ENCODE data around the gene RAD9A. TPM values are rescaled to one million over a fixed set of nuclear protein-coding genes. Genes with fewer than 3 reads are reported as not detected.

Gene RAD9A
- total and polyA plus RNA-seq, 5 experiments from 2014 or later, result 6.5 to 58.1 (median 9.4) TPM

DNA sequence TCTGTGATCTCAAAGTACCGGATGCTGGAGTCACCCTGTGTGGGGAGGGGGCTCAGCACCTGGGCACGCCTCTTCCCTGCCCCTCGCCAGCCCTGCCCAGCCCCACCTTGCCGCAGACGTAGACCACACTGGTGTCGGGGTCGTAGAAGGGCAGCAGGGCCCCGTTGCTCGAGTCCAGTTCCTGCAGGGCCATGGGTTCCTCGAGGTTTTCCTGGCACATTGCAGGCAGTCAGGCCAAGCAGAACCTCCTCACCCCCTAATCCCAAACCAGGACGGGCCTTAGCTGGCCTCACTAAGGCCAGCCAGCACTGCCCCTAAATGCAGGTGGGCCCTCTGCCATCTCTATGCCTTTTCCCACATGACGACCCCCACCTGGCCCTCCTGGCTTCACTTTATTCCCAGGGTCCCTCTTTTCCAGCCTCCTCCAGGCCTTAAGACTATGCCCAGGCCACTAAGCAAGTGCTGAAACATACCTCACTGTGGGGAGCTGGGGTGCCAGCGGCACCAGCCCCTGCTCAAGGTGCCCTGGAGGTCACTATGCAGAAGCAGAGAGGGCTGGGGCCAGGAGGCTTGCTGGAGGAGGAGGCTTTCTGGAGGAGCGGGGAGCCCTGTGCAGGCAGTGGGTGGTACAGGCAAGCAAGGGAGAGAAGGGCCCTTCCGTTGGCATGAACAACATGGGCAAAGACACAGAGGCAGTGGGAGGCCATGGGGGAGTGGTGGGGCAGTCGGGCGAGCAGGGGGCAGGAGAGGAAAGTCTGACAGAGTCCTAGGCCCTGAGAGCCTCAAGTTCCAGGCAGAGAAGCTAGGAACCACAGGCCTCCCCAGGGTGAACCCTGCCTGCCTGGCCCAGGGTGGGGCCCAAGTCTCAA is 48.7 kb downstream of the RAD9A start:
- ATAC-seq (no peak), DNase-seq (peak in 3 of 10 donors; percentile 21 to 32 (median 27))
- peak overlapping the region; percentile 91 to 97 (median 94) for H3K27ac Mint-ChIP-seq
- no peaks in the 10 kb centered on the region for H3K27me3 Mint-ChIP-seq
- peaks cover 35 to 81% (median 70%) of the 10 kb centered on the region in 4 donors for H3K4me1 Mint-ChIP-seq
- H3K9me3 Mint-ChIP-seq, result no peaks in the 10 kb centered on the region
- H3K4me3 Mint-ChIP-seq, result peak overlapping the region; percentile 79 to 100 (median 96)
- POLR2A ChIA-PET, result interaction anchor here (0.9 to 31.8 kb wide), 8 partner anchors 8 to 90 kb away, joined by 3 to 2390 read pairs (median 10); partner anchors contain the start of genes AIP, CABP4, CARNS1 and CORO1B
- peaks cover 0 to 10% (median 4%) of the 10 kb centered on the region in 3 donors for H3K36me3 Mint-ChIP-seq

DNA sequence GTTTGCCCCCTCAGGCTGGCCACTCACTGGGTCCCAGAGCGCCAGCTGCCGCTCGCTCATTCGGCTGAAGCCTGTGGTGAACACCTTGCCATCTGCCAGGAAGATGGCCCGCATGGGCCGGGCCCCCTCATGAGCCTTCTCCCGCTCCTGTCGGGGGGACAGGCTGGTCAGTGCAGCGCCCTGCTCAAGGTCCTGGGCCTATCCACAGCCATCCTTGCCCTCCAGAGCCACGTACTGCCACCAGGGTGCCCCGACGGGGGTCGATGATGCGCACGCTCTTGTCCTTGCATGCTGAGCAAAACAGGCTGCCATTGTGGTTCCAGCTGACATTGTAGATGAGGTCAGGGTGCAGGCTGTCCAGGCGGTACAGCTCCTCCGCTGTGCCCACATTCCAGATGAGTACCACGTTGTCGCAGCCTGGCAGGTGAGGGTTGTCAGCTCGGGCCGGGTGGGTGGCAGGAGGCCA is 49.3 kb downstream of the RAD9A start:
- POLR2A ChIA-PET, result interaction anchor here (0.9 to 31.8 kb wide), 8 partner anchors 9 to 91 kb away, joined by 3 to 2390 read pairs (median 10); partner anchors contain the start of genes AIP, CABP4, CARNS1 and CORO1B
- Mint-ChIP-seq H3K4me1 (peaks cover 39 to 81% (median 73%) of the 10 kb centered on the region in 4 donors), H3K27me3 (no peaks in the 10 kb centered on the region), H3K27ac (peak overlapping the region; percentile 74 to 97 (median 94)), H3K4me3 (peak overlapping the region in 9 of 10 donors; percentile 16 to 96 (median 49)), H3K9me3 (no peaks in the 10 kb centered on the region), H3K36me3 (peaks cover 0 to 9% (median 4%) of the 10 kb centered on the region in 3 donors)
- DNase-seq (peak in 2 of 10 donors; percentile 37 to 42), ATAC-seq (no peak)

DNA sequence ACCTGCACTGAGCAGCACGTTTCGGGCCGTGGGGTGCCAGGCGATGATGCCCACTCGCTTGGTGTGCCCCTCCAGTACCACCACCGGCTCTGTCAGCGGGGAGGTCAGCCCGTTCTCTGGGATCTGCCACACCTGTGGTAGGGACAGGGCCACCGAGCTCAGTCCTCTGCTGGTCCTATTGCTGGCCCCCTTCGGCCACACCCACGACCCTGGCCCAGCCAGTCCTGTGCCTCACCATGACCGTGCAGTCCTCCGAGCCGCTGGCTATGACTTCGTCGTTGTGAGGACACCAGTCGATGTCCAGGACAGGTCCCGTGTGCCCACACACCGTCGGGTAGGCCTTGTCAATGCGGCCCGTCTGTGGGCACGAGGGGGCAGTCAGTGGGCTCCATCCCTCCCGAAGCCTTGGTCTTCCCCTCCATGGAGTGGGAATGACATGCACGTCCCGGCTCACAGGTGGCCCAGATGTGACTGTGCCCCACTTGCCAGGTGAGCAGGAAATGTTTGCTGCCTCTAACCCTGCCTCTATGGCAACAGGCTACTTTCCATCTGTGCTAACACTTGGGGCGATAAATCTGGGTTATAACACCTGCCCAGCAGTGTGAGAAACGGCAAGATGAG is 50.1 kb downstream of the RAD9A start:
- ATAC-seq, result peak; percentile 5 to 38
- H3K4me1 Mint-ChIP-seq, result peaks cover 38 to 81% (median 74%) of the 10 kb centered on the region in 4 donors
- H3K9me3 Mint-ChIP-seq, result no peaks in the 10 kb centered on the region
- H3K27ac Mint-ChIP-seq, result peak overlapping the region; percentile 90 to 97 (median 92)
- POLR2A ChIA-PET, result interaction anchor here (0.9 to 31.8 kb wide), 8 partner anchors 10 to 92 kb away, joined by 3 to 2390 read pairs (median 10); partner anchors contain the start of genes AIP, CABP4, CARNS1 and CORO1B
- peak in 2 of 10 donors; percentile 57 to 63 for DNase-seq
- no peaks in the 10 kb centered on the region for H3K27me3 Mint-ChIP-seq
- peaks cover 0 to 3% (median 0%) of the 10 kb centered on the region in 3 donors for H3K36me3 Mint-ChIP-seq
- H3K4me3 Mint-ChIP-seq, result peak overlapping the region; percentile 50 to 96 (median 68)

DNA sequence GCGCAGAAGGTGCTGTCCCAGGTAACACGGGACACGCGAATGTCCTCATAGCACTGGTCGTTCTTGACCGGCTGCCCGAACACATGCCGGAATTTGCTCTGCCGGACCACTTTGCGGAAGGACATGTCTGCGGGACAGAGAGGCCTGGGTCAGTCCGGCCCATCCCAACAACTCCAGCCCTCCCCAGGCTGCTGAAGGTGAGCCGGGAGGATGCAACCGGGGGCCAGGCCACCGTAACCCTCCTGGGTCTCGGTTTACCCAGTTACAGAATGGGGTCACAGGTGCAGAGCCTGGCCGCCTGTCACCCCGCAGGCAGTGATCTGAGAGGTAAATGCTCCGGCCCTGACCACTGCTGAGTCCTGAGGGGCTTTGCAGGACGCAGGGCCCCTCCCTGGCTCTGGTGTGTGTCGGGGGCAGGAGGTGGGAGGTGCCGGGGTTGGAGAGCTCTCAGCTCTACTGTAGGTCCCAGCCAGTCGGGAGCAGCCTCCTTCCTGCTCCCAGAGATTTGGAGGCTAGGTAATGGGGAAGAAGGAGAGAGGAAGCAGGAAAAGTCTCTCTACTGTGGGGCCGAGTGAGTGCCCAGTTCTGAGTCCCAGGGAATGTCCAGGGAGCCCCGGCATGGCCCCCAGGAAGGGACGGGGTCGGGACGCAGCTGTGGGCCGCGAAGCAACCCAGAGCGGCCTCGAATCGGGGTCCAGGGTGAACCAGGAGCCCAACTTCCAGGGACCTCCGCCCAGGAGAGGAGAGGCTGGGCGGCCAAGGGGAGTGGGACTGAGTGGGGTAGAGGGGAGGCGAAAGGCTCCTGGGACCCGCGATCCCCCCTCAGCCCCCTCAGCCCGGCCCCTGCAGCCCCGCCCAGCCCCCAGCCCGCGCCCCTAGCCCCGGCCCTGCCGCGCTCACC is 51.0 kb downstream of the RAD9A start:
- no peaks in the 10 kb centered on the region for H3K27me3 Mint-ChIP-seq
- peak overlapping the region; percentile 59 to 83 (median 74) for H3K4me3 Mint-ChIP-seq
- no peaks in the 10 kb centered on the region for H3K9me3 Mint-ChIP-seq
- no peaks in the 10 kb centered on the region for H3K36me3 Mint-ChIP-seq
- H3K4me1 Mint-ChIP-seq, result peaks cover 37 to 85% (median 78%) of the 10 kb centered on the region in 4 donors
- DNase-seq (peak in 2 of 10 donors; percentile 25 to 30), ATAC-seq (peak in 1 of 2 donors; percentile 0)
- POLR2A ChIA-PET, result interaction anchor here (0.6 to 28.8 kb wide), 13 partner anchors 8 to 51 kb away, joined by 3 to 780 read pairs (median 20); partner anchors contain the start of genes CABP4, CARNS1, PPP1CA and PTPRCAP
- peak overlapping the region; percentile 89 to 97 (median 92) for H3K27ac Mint-ChIP-seq

DNA sequence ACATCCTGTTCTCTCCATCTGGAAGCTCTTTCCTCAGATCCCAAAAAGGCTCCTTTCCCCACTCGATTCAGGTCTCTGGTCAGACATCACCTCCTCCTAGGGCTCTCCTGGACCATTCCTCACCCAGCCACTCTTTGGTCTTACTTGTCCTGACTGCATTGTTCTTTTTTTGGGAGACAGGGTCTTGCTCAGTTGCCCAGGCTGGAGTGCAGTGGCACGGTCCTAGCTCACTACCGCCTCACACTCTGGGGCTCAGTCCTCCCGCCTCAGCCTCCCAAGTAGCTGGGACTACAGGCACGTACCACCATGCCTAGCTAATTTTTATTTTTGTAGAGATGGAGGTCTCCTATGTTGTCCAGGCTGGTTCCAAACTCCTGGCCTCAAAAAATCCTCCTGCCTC is 53.7 kb downstream of the RAD9A start:
- Mint-ChIP-seq H3K9me3 (no peaks in the 10 kb centered on the region), H3K4me1 (peaks cover 30 to 87% (median 78%) of the 10 kb centered on the region in 4 donors), H3K36me3 (no peaks in the 10 kb centered on the region), H3K27me3 (no peaks in the 10 kb centered on the region), H3K4me3 (peak overlapping the region in 9 of 10 donors; percentile 65 to 88 (median 82)), H3K27ac (peak overlapping the region; percentile 90 to 97 (median 93))
- POLR2A ChIA-PET, result interaction anchor here (0.9 to 28.8 kb wide), 12 partner anchors 10 to 102 kb away, joined by 3 to 780 read pairs (median 19); partner anchors contain the start of genes AIP, CABP4, CARNS1 and PPP1CA
- ATAC-seq (no peak), DNase-seq (no peak)

Other genes starting within 250 kb of the RAD9A start
- 100 to 1,000 TPM; 345 to 354 TPM for gene GRK2, start 125.5 kb upstream of the RAD9A start, total RNA-seq
- 10 to 100 TPM; 16.8 to 70.7 (median 31.1) TPM for gene GRK2, start 125.5 kb upstream of the RAD9A start, polyA plus RNA-seq
- 100 to 1,000 TPM; 189 to 206 TPM for gene ANKRD13D, start 102.7 kb upstream of the RAD9A start, total RNA-seq
- 10 to 100 TPM in 2 of 3 donors, 1 to 10 TPM in 1; 6.0 to 18.3 (median 10.1) TPM for gene ANKRD13D, start 102.7 kb upstream of the RAD9A start, polyA plus RNA-seq
- 10 to 100 TPM; 18.1 to 25.3 TPM for gene SSH3, start 88.5 kb upstream of the RAD9A start, total RNA-seq
- gene SSH3, start 88.5 kb upstream of the RAD9A start, polyA plus RNA-seq, result 1 to 10 TPM; 1.7 to 4.5 (median 3.2) TPM
- gene POLD4, start 38.4 kb upstream of the RAD9A start, total RNA-seq, result 100 to 1,000 TPM; 102 to 110 TPM
- gene POLD4, start 38.4 kb upstream of the RAD9A start, polyA plus RNA-seq, result 100 to 1,000 TPM in 2 of 3 donors, 10 to 100 TPM in 1; 87.7 to 105 (median 102) TPM
- gene CLCF1, start 18.4 kb upstream of the RAD9A start, total RNA-seq, result 1 to 10 TPM; 1.1 to 1.5 TPM
- under 1 TPM in 1 of 3 donors, not detected in 2; 0.58 TPM for gene CLCF1, start 18.4 kb upstream of the RAD9A start, polyA plus RNA-seq
- gene PPP1CA, start 9.9 kb downstream of the RAD9A start, total RNA-seq, result 100 to 1,000 TPM; 141 to 146 TPM
- gene PPP1CA, start 9.9 kb downstream of the RAD9A start, polyA plus RNA-seq, result 100 to 1,000 TPM; 357 to 518 (median 403) TPM
- gene TBC1D10C, start 12.1 kb downstream of the RAD9A start, total RNA-seq, result 100 to 1,000 TPM; 403 to 419 TPM
- gene TBC1D10C, start 12.1 kb downstream of the RAD9A start, polyA plus RNA-seq, result 100 to 1,000 TPM; 231 to 307 (median 251) TPM
- gene CARNS1, start 23.7 kb downstream of the RAD9A start, total RNA-seq, result 10 to 100 TPM; 18.5 to 21.2 TPM
- gene CARNS1, start 23.7 kb downstream of the RAD9A start, polyA plus RNA-seq, result 1 to 10 TPM; 2.2 to 3.7 (median 2.3) TPM
- gene RPS6KB2, start 36.5 kb downstream of the RAD9A start, total RNA-seq, result 10 to 100 TPM; 80.9 to 82.8 TPM
- 10 to 100 TPM; 41.9 to 45.9 (median 43.2) TPM for gene RPS6KB2, start 36.5 kb downstream of the RAD9A start, polyA plus RNA-seq
- gene PTPRCAP, start 45.7 kb downstream of the RAD9A start, total RNA-seq, result 100 to 1,000 TPM; 212 to 215 TPM
- gene PTPRCAP, start 45.7 kb downstream of the RAD9A start, polyA plus RNA-seq, result 100 to 1,000 TPM; 647 to 717 (median 686) TPM
- gene CORO1B, start 51.5 kb downstream of the RAD9A start, total RNA-seq, result 10 to 100 TPM; 21.2 to 22.3 TPM
- gene CORO1B, start 51.5 kb downstream of the RAD9A start, polyA plus RNA-seq, result 10 to 100 TPM in 1 of 3 donors, 1 to 10 TPM in 2; 9.2 to 12.6 (median 9.8) TPM
- gene GPR152, start 60.7 kb downstream of the RAD9A start, total RNA-seq, result not detected
- 1 to 10 TPM in 1 of 3 donors, under 1 TPM in 2; 0.20 to 1.2 (median 0.86) TPM for gene GPR152, start 60.7 kb downstream of the RAD9A start, polyA plus RNA-seq
- 1 to 10 TPM; 2.9 to 3.7 TPM for gene CABP4, start 63.4 kb downstream of the RAD9A start, total RNA-seq
- gene CABP4, start 63.4 kb downstream of the RAD9A start, polyA plus RNA-seq, result under 1 TPM; 0.58 to 0.96 (median 0.62) TPM
- 100 to 1,000 TPM; 105 to 111 TPM for gene TMEM134, start 77.3 kb downstream of the RAD9A start, total RNA-seq
- 100 to 1,000 TPM; 128 to 148 (median 144) TPM for gene TMEM134, start 77.3 kb downstream of the RAD9A start, polyA plus RNA-seq
- 100 to 1,000 TPM; 136 to 141 TPM for gene AIP, start 91.0 kb downstream of the RAD9A start, total RNA-seq
- gene AIP, start 91.0 kb downstream of the RAD9A start, polyA plus RNA-seq, result 100 to 1,000 TPM; 146 to 169 (median 146) TPM
- gene PITPNM1, start 113.4 kb downstream of the RAD9A start, total RNA-seq, result 100 to 1,000 TPM; 118 to 120 TPM
- 10 to 100 TPM; 13.8 to 36.5 (median 15.9) TPM for gene PITPNM1, start 113.4 kb downstream of the RAD9A start, polyA plus RNA-seq
- gene CDK2AP2, start 116.2 kb downstream of the RAD9A start, total RNA-seq, result 10 to 100 TPM; 41.8 to 46.4 TPM
- gene CDK2AP2, start 116.2 kb downstream of the RAD9A start, polyA plus RNA-seq, result 10 to 100 TPM; 75.9 to 96.8 (median 79.5) TPM
- gene CABP2, start 131.5 kb downstream of the RAD9A start, total RNA-seq, result not detected
- not detected for gene CABP2, start 131.5 kb downstream of the RAD9A start, polyA plus RNA-seq
- gene GSTP1, start 191.8 kb downstream of the RAD9A start, total RNA-seq, result 100 to 1,000 TPM; 177 to 186 TPM
- 100 to 1,000 TPM; 234 to 278 (median 276) TPM for gene GSTP1, start 191.8 kb downstream of the RAD9A start, polyA plus RNA-seq
- 100 to 1,000 TPM; 197 to 199 TPM for gene NDUFV1, start 214.9 kb downstream of the RAD9A start, total RNA-seq
- 100 to 1,000 TPM; 122 to 123 (median 122) TPM for gene NDUFV1, start 214.9 kb downstream of the RAD9A start, polyA plus RNA-seq
- 1 to 10 TPM; 2.0 to 3.2 TPM for gene NUDT8, start 238.0 kb downstream of the RAD9A start, total RNA-seq
- gene NUDT8, start 238.0 kb downstream of the RAD9A start, polyA plus RNA-seq, result 1 to 10 TPM; 2.7 to 3.1 (median 2.7) TPM
- gene TBX10, start 247.8 kb downstream of the RAD9A start, total RNA-seq, result not detected
- not detected for gene TBX10, start 247.8 kb downstream of the RAD9A start, polyA plus RNA-seq

Data from naive thymus-derived CD8-positive, alpha-beta T cell (primary cell).